B cell (primary cell): ENCODE measurements around the gene ADH1C. TPM values are rescaled to one million over a fixed set of nuclear protein-coding genes. Genes with fewer than 3 reads are reported as not detected.

ENCODE experiments used
- ATAC-seq: fragments of 200-7000 bp; cut with Tn5 transposase; one replicate; pipeline ENCODE4 v1.10.0; 2021; ENCODE audit warnings: low read depth, mild to moderate bottlenecking, moderate number of reproducible peaks, moderate library complexity
- CTCF ChIA-PET: fragments of 350-600 bp; sonication (Branson Sonifier 250); formaldehyde crosslinking; loops from one replicate; lab custom pipeline; 2021; ENCODE audit warnings: antibody characterized with exemption, inconsistent platforms; lab: Charles Lee
- POLR2A ChIA-PET: fragments of 350-600 bp; sonication (Branson Sonifier 250); formaldehyde crosslinking; loops from one replicate; lab custom pipeline; 2021; ENCODE audit warnings: antibody characterized with exemption; lab: Charles Lee
- DNase-seq: peaks from one replicate; pipeline ENCODE4 v3.0.0; 2013
- H2AFZ ChIP-seq: 2 replicates; pipeline ENCODE4 v1.6.1; 2012; ENCODE audit warnings: mild to moderate bottlenecking, low read depth, low read length; ENCODE audit not compliant: insufficient read depth, poor library complexity, severe bottlenecking
- H3K27ac ChIP-seq, 2 donors: 1 replicate in 1 of 2; 2 replicates in 1 of 2; pipeline ENCODE4 v1.5.1; 2012 to 2013; ENCODE audit warnings: low read length in 2 of 2, mild to moderate bottlenecking in 2 of 2, moderate library complexity in 1 of 2
- H3K27me3 ChIP-seq, 4 experiments: fragments of 200-600 bp in 1 of 4; sonication (generic) in 1 of 4; replicated peaks in 1 of 4; 1 replicate in 2 of 4; 2 replicates in 2 of 4; pipeline versions ENCODE4 v1.6.1 to v1.7.0; 2013 to 2016; ENCODE audit warnings: low read length in 3 of 4, mild to moderate bottlenecking in 2 of 4, mixed read lengths in 1 of 4, moderate library complexity in 1 of 4; ENCODE audit not compliant: insufficient read depth in 4 of 4, control insufficient read depth in 3 of 4; ENCODE audit errors: control extremely low read depth in 1 of 4
- H3K36me3 ChIP-seq, 2 experiments: replicated peaks in 1 of 2; 1 replicate in 1 of 2; 2 replicates in 1 of 2; pipeline versions ENCODE4 v1.6.1 to v1.7.1; 2013; ENCODE audit warnings: low read length in 1 of 2; ENCODE audit not compliant: insufficient read depth in 2 of 2, control insufficient read depth in 1 of 2; ENCODE audit errors: control extremely low read depth in 1 of 2, extremely low read depth in 1 of 2
- H3K4me1 ChIP-seq, 2 donors: fragments of 200-600 bp in 1 of 2; sonication (generic) in 1 of 2; 1 replicate in 1 of 2; 2 replicates in 1 of 2; pipeline versions ENCODE4 v1.5.1 to v1.6.1; 2013 to 2017; ENCODE audit warnings: low read length in 2 of 2; ENCODE audit not compliant: control insufficient read depth in 2 of 2, insufficient read depth in 2 of 2
- H3K4me2 ChIP-seq: replicated peaks from 2 replicates; pipeline ENCODE3; 2012; ENCODE audit warnings: mild to moderate bottlenecking, low read depth, low read length; ENCODE audit not compliant: poor library complexity, severe bottlenecking
- H3K4me3 ChIP-seq, 5 experiments: fragments of 200-600 bp in 1 of 5; sonication (generic) in 1 of 5; 1 replicate in 3 of 5; 2 replicates in 2 of 5; pipeline versions ENCODE4 v1.5.1 to v1.7.0; 2011 to 2016; ENCODE audit warnings: low read length in 4 of 5, mild to moderate bottlenecking in 4 of 5, low read depth in 2 of 5, control low read depth in 1 of 5, moderate library complexity in 1 of 5; ENCODE audit not compliant: insufficient read depth in 1 of 5; ENCODE audit errors: control extremely low read depth in 1 of 5, extremely low read depth in 1 of 5
- H3K79me2 ChIP-seq: fragments of 200-600 bp; sonication (generic); one replicate; pipeline ENCODE4 v1.6.0; 2016; ENCODE audit warnings: low read length; ENCODE audit not compliant: control insufficient read depth, insufficient read depth
- H3K9ac ChIP-seq: fragments of 200-600 bp; sonication (generic); 2 replicates; pipeline ENCODE4 v1.6.1; 2017; ENCODE audit warnings: mild to moderate bottlenecking, low read length, moderate library complexity
- H3K9me3 ChIP-seq, 3 donors: one replicate each; pipeline versions ENCODE4 v1.6.1 to v1.7.1; 2013; ENCODE audit warnings: low read length in 2 of 3; ENCODE audit not compliant: control insufficient read depth in 2 of 3, insufficient read depth in 1 of 3; ENCODE audit errors: control extremely low read depth in 1 of 3
- H4K20me1 ChIP-seq: 2 replicates; pipeline ENCODE4 v1.6.0; 2012; ENCODE audit warnings: mild to moderate bottlenecking, low read length; ENCODE audit not compliant: insufficient read depth, control insufficient read depth, poor library complexity, severe bottlenecking
- H3K27ac Mint-ChIP-seq: one replicate; pipeline ENCODE4 v1.8.0; 2021; ENCODE audit warnings: mixed read lengths
- H3K27me3 Mint-ChIP-seq: one replicate; pipeline ENCODE4 v1.8.0; 2021; ENCODE audit warnings: mixed read lengths
- H3K4me1 Mint-ChIP-seq: one replicate; pipeline ENCODE4 v1.8.0; 2021; ENCODE audit warnings: mixed read lengths
- H3K4me3 Mint-ChIP-seq: one replicate; pipeline ENCODE4 v1.8.0; 2021; ENCODE audit warnings: mixed read lengths
- H3K9me3 Mint-ChIP-seq: one replicate; pipeline ENCODE4 v1.8.0; 2022; ENCODE audit warnings: mixed read lengths; ENCODE audit not compliant: insufficient read depth
- EZH2 ChIP-seq: IDR thresholded peaks from 2 replicates; pipeline ENCODE4 v1.6.1; 2012; ENCODE audit warnings: borderline replicate concordance, low read depth, mild to moderate bottlenecking, moderate library complexity, low read length; ENCODE audit not compliant: insufficient read depth, poor library complexity, severe bottlenecking
- WGBS: methylation state at CpG from one replicate; pipeline ENCODE4 v1.1.5; 2013; ENCODE audit warnings: missing lambda C conversion rate; ENCODE audit not compliant: insufficient coverage; 5-methylcytosine and 5-hydroxymethylcytosine counted together
- intact Hi-C: fragments of 100-400 bp; cut with micrococcal nuclease; formaldehyde crosslinking; loops from one replicate; pipeline ENCODE4 v1.10.0; 2022
- polyA plus RNA-seq: library from polyadenylated mRNA; depleted of rRNA; stranded (reverse); fragments of >200 nt; gene quantifications from 2 replicates; pipeline ENCODE4 v1.2.3, GENCODE V29; 2012
- total RNA-seq, 2 donors: library from RNA; stranded (reverse); fragments of 120-200 nt in 1 of 2; gene quantifications; 1 replicate in 1 of 2; 2 replicates in 1 of 2; pipeline versions ENCODE4 v1.2.3 to v1.2.4, GENCODE V29; 2013 to 2022
- TF ChIP-seq, protein P1 (sequence below): fragments of 200-600 bp; IDR thresholded peaks from one replicate; pipeline ENCODE4 v1.8.0; 2022; ENCODE audit warnings: antibody characterized with exemption, mild to moderate bottlenecking

The ADH1C gene
- total and polyA plus RNA-seq, 2 donors (not counting 1 experiment from before 2014, with no cell fraction given), result not detected

DNA sequence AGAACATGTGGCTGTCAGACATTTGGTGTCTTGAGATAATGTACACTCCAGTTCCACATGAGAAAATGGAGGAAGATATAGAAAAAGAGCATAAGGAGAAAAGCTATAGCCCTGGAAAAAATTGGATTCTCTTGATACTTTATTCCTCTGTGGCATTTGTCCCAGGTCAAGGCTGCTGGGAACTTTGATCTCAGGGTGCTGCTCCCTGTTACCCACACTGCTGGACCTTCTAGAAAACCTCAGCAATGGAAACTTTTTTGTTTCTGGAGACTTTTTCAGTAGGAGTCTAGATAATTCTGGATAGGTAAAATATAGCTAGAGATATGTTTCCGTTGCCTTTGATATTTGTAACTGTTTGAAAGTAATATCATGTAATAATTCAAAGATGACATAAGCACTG lies 11.1 kb downstream of the ADH1C start:
- Mint-ChIP-seq H3K27ac (no peak overlapping the region), H3K9me3 (no peaks in the 10 kb centered on the region), H3K4me1 (no peaks in the 10 kb centered on the region), H3K4me3 (no peak overlapping the region), H3K27me3 (peaks cover 4% of the 10 kb centered on the region)
- Histone ChIP-seq H3K4me3 (no peak overlapping the region), H3K4me2 (no peak overlapping the region), H3K27ac (no peak overlapping the region), H3K27me3 (no peaks in the 10 kb centered on the region), H4K20me1 (no peaks in the 10 kb centered on the region), H3K79me2 (no peaks in the 10 kb centered on the region), H3K9ac (no peak overlapping the region), H2AFZ (no peak overlapping the region), H3K9me3 (no peaks in the 10 kb centered on the region), H3K36me3 (no peaks in the 10 kb centered on the region), H3K4me1 (no peaks in the 10 kb centered on the region)
- ATAC-seq (no peak), DNase-seq (no peak)
- TF ChIP-seq, protein P1, sequence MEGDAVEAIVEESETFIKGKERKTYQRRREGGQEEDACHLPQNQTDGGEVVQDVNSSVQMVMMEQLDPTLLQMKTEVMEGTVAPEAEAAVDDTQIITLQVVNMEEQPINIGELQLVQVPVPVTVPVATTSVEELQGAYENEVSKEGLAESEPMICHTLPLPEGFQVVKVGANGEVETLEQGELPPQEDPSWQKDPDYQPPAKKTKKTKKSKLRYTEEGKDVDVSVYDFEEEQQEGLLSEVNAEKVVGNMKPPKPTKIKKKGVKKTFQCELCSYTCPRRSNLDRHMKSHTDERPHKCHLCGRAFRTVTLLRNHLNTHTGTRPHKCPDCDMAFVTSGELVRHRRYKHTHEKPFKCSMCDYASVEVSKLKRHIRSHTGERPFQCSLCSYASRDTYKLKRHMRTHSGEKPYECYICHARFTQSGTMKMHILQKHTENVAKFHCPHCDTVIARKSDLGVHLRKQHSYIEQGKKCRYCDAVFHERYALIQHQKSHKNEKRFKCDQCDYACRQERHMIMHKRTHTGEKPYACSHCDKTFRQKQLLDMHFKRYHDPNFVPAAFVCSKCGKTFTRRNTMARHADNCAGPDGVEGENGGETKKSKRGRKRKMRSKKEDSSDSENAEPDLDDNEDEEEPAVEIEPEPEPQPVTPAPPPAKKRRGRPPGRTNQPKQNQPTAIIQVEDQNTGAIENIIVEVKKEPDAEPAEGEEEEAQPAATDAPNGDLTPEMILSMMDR, result no peak
- TF ChIP-seq EZH2, result no peak
- intact Hi-C loops, result no loop called here
- ChIA-PET POLR2A (no interaction called here), CTCF (no interaction called here)
- no CpG with 5 or more reads among the region's 1 CpG for whole genome bisulfite sequencing

DNA sequence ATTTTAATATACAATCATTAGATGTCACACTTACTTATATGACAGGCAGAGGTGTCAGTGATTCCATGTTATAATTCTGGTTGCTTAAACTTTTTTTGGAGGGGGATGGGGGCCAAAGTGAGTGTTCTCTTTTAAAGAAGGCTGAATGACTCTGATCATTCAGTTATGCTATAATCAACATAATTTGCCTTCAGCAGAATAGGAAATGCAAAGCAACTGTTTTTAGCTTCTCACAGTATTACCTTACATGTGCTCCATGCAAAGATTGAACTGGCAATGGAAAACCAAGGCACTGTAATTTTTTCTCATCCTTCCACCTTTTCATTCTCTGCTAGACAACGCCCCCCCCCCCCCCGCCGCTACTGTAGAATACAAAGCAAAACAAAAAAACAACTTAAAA lies 13.4 kb downstream of the ADH1C start:
- Histone ChIP-seq H3K36me3 (no peaks in the 10 kb centered on the region), H2AFZ (no peak overlapping the region), H4K20me1 (no peaks in the 10 kb centered on the region), H3K27me3 (no peaks in the 10 kb centered on the region), H3K79me2 (no peaks in the 10 kb centered on the region), H3K4me2 (no peak overlapping the region), H3K9me3 (no peaks in the 10 kb centered on the region), H3K4me3 (no peak overlapping the region), H3K4me1 (no peaks in the 10 kb centered on the region), H3K9ac (no peak overlapping the region), H3K27ac (no peak overlapping the region)
- ATAC-seq (no peak), DNase-seq (no peak)
- no peak overlapping the region for H3K4me3 Mint-ChIP-seq
- H3K27ac Mint-ChIP-seq, result no peak overlapping the region
- WGBS, result 100% methylated on average over 2 of the region's 3 CpGs
- peaks cover 5% of the 10 kb centered on the region for H3K27me3 Mint-ChIP-seq
- CTCF ChIA-PET, result no interaction called here
- H3K4me1 Mint-ChIP-seq, result no peaks in the 10 kb centered on the region
- TF ChIP-seq EZH2, result no peak
- TF ChIP-seq, protein P1, result no peak
- POLR2A ChIA-PET, result no interaction called here
- intact Hi-C loops, result no loop called here
- no peaks in the 10 kb centered on the region for H3K9me3 Mint-ChIP-seq
